ENCODE results near the gene AIPL1.

The AIPL1 gene

GRCh38 chr17:6446516-6447100, 11.7 kb upstream of the AIPL1 start:
- Mint-ChIP-seq H3K36me3 (ENCODE audit: low read depth) (no peaks in the 10 kb centered on the region), H3K9me3 (no peaks in the 10 kb centered on the region), H3K27ac (no peak overlapping the region), H3K4me3 (no peak overlapping the region), H3K27me3 (peaks cover 8% of the 10 kb centered on the region), H3K4me1 (peaks cover 15% of the 10 kb centered on the region)
- no peak for DNase-seq
- ATAC-seq: no peak

- H3K4me3 Mint-ChIP-seq: peak overlapping the region; percentile 83
- H3K27me3 Mint-ChIP-seq: peaks cover 8% of the 10 kb centered on the region
- no peaks in the 10 kb centered on the region for H3K9me3 Mint-ChIP-seq
- H3K27ac Mint-ChIP-seq: peak overlapping the region; percentile 82
- ATAC-seq: no peak
- H3K4me1 Mint-ChIP-seq: peaks cover 11% of the 10 kb centered on the region
- no peaks in the 10 kb centered on the region for H3K36me3 Mint-ChIP-seq (ENCODE audit: low read depth)
- no peak for DNase-seq
Observed at GRCh38 chr17:6444571-6445335, 9.8 kb upstream of the AIPL1 start.

DNA sequence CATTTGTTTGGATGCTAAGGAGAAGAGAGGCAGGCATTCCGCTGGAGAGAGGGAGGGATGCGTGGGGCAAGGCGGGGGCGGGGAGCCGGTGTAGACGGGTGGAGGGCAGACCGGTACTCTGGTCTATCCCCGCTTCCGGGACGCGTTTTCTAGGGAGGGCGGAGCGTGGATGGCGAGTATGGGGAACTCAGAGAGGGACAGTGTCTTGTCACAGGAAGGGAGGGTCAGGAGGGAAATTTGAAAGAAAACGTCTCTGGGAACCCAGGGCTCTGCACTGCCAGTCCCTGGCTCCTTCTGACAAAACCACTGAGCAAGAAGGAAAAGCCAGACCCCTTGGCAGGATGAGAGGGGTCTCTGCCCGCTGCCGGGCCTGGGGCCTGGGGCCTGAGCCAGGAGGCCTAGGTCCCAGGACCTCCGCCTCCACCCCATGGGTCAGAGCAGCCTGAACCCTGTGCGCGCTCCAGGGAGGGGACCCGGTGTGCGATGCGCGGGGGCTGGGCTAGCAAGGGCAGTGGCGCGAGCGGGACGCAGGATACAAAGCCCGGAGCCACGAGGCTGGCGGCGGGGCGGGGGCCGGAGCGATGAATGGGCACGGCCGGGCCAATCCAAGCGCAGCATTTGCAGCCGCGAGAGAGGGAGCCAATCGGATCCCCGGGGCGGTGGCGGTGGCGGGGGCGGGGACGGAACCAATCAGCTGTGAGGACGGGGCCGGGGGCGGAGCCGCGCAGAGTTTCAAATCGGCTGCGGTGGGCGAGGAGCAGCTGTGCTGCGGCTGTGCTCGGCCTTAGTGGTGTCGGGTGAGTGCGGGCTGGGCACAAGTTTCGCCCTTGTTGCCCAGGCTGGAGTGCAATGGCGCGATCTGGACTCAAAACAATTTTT, 9.0 kb upstream of the AIPL1 start, which contains the start of gene PIMREG:
Gene PIMREG, plus strand, starts transcription at position 764 of the 879 bp plus-strand sequence. CDS start 656 bp downstream, outside the sequence.
- Mint-ChIP-seq H3K4me1 (peaks cover 11% of the 10 kb centered on the region), H3K27ac (peak within 1 kb of the TSS; percentile 89), H3K4me3 (peak within 1 kb of the TSS; percentile 83), H3K27me3 (peaks cover 10% of the 10 kb centered on the region), H3K9me3 (no peaks in the 10 kb centered on the region), H3K36me3 (ENCODE audit: low read depth) (no peaks in the 10 kb centered on the region)
- peak; percentile 93 for ATAC-seq
- DNase-seq: peak; percentile 95

GRCh38 chr17:6442775-6443174, 7.9 kb upstream of the AIPL1 start:
- H3K27ac Mint-ChIP-seq: no peak overlapping the region
- no peaks in the 10 kb centered on the region for H3K9me3 Mint-ChIP-seq
- H3K36me3 Mint-ChIP-seq (ENCODE audit: low read depth): no peaks in the 10 kb centered on the region
- no peak overlapping the region for H3K4me3 Mint-ChIP-seq
- peaks cover 10% of the 10 kb centered on the region for H3K27me3 Mint-ChIP-seq
- no peak for ATAC-seq
- no peak for DNase-seq
- H3K4me1 Mint-ChIP-seq: peaks cover 11% of the 10 kb centered on the region

GRCh38 chr17:6439951-6440350, 5.0 kb upstream of the AIPL1 start:
- H3K27ac Mint-ChIP-seq: no peak overlapping the region
- no peak for ATAC-seq
- DNase-seq: no peak
- peaks cover 18% of the 10 kb centered on the region for H3K27me3 Mint-ChIP-seq
- H3K4me1 Mint-ChIP-seq: peaks cover 11% of the 10 kb centered on the region
- no peak overlapping the region for H3K4me3 Mint-ChIP-seq
- H3K9me3 Mint-ChIP-seq: no peaks in the 10 kb centered on the region
- H3K36me3 Mint-ChIP-seq (ENCODE audit: low read depth): no peaks in the 10 kb centered on the region

GRCh38 chr17:6437956-6438355, 3.0 kb upstream of the AIPL1 start:
- no peaks in the 10 kb centered on the region for H3K9me3 Mint-ChIP-seq
- no peaks in the 10 kb centered on the region for H3K36me3 Mint-ChIP-seq (ENCODE audit: low read depth)
- DNase-seq (no peak), ATAC-seq (no peak)
- no peak overlapping the region for H3K4me3 Mint-ChIP-seq
- H3K4me1 Mint-ChIP-seq: no peaks in the 10 kb centered on the region
- peaks cover 13% of the 10 kb centered on the region for H3K27me3 Mint-ChIP-seq
- H3K27ac Mint-ChIP-seq: no peak overlapping the region

GRCh38 chr17:6437466-6437865, 2.5 kb upstream of the AIPL1 start:
- ATAC-seq (no peak), DNase-seq (no peak)
- no peak overlapping the region for H3K27ac Mint-ChIP-seq
- H3K9me3 Mint-ChIP-seq: no peaks in the 10 kb centered on the region
- no peak overlapping the region for H3K4me3 Mint-ChIP-seq
- H3K27me3 Mint-ChIP-seq: peaks cover 13% of the 10 kb centered on the region
- no peaks in the 10 kb centered on the region for H3K36me3 Mint-ChIP-seq (ENCODE audit: low read depth)
- H3K4me1 Mint-ChIP-seq: no peaks in the 10 kb centered on the region

GRCh38 chr17:6435968-6436367, 1.0 kb upstream of the AIPL1 start:
- Mint-ChIP-seq H3K27ac (no peak overlapping the region), H3K4me1 (no peaks in the 10 kb centered on the region), H3K36me3 (ENCODE audit: low read depth) (peaks cover 3% of the 10 kb centered on the region), H3K27me3 (peaks cover 24% of the 10 kb centered on the region), H3K9me3 (peaks cover 8% of the 10 kb centered on the region), H3K4me3 (peak overlapping the region; percentile 7)
- ATAC-seq: peak; percentile 83
- DNase-seq: peak; percentile 60

DNA sequence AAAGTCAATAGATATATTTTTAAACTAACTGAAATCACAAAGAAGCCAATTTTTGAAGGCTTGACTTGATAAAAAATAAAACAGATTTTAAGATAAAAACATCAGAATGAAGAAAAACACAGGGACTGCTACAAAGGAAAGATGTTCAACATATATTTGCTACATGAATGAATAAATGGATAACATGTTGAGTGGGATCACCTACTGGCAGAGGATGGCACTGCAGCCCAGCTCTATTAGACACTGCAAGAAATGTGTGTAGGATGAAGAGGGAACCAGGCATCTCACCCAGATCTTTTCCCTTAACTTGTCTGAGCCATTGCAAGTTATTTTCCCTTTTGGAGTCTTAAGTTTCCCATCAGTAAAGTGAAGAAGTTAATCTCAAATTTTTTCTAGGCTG, 4.2 kb downstream of the AIPL1 start:
- no peak overlapping the region for H3K4me3 Mint-ChIP-seq
- H3K9me3 Mint-ChIP-seq: peaks cover 19% of the 10 kb centered on the region
- DNase-seq (no peak), ATAC-seq (no peak)
- H3K27me3 Mint-ChIP-seq: peaks cover 23% of the 10 kb centered on the region
- peaks cover 6% of the 10 kb centered on the region for H3K36me3 Mint-ChIP-seq (ENCODE audit: low read depth)
- H3K4me1 Mint-ChIP-seq: peaks cover 18% of the 10 kb centered on the region
- no peak overlapping the region for H3K27ac Mint-ChIP-seq

GRCh38 chr17:6429266-6429665, 5.7 kb downstream of the AIPL1 start:
- H3K36me3 Mint-ChIP-seq (ENCODE audit: low read depth): peaks cover 6% of the 10 kb centered on the region
- no peak overlapping the region for H3K27ac Mint-ChIP-seq
- no peak overlapping the region for H3K4me3 Mint-ChIP-seq
- DNase-seq: no peak
- H3K4me1 Mint-ChIP-seq: peaks cover 18% of the 10 kb centered on the region
- peaks cover 19% of the 10 kb centered on the region for H3K9me3 Mint-ChIP-seq
- H3K27me3 Mint-ChIP-seq: peaks cover 23% of the 10 kb centered on the region
- ATAC-seq: no peak

GRCh38 chr17:6428207-6428965, 6.5 kb downstream of the AIPL1 start:
- Mint-ChIP-seq H3K4me1 (peaks cover 18% of the 10 kb centered on the region), H3K36me3 (ENCODE audit: low read depth) (peaks cover 6% of the 10 kb centered on the region), H3K27ac (no peak overlapping the region), H3K27me3 (peaks cover 29% of the 10 kb centered on the region), H3K9me3 (peaks cover 19% of the 10 kb centered on the region), H3K4me3 (no peak overlapping the region)
- DNase-seq: no peak
- ATAC-seq: no peak

DNA sequence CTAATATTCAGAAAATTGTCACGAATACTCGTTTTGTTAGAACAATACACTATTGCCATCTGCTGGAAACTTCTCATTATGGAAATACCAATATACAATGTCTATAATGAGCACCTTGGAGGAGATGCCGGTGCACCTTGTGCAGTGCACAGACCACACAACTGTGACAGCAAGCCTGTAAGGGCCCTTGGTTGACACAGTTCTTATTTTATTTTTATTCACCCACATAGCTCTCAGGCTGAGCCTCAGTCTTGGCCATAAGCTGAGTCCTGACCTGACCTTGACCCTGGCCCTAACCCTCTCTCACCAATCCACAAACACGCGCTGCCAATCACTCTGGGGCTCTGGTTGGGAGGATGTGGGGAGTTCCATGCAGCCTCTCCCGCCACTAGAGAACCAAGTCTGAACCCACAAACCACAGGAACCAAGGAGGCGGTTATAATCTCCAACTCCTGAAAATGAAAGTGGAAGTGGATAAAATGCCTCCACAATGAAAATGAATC, 7.6 kb downstream of the AIPL1 start:
- Mint-ChIP-seq H3K36me3 (ENCODE audit: low read depth) (peaks cover 6% of the 10 kb centered on the region), H3K27me3 (peaks cover 28% of the 10 kb centered on the region), H3K9me3 (peaks cover 19% of the 10 kb centered on the region), H3K27ac (peak overlapping the region; percentile 74), H3K4me1 (peaks cover 18% of the 10 kb centered on the region), H3K4me3 (peak overlapping the region; percentile 33)
- peak; percentile 55 for DNase-seq
- peak; percentile 70 for ATAC-seq

DNA sequence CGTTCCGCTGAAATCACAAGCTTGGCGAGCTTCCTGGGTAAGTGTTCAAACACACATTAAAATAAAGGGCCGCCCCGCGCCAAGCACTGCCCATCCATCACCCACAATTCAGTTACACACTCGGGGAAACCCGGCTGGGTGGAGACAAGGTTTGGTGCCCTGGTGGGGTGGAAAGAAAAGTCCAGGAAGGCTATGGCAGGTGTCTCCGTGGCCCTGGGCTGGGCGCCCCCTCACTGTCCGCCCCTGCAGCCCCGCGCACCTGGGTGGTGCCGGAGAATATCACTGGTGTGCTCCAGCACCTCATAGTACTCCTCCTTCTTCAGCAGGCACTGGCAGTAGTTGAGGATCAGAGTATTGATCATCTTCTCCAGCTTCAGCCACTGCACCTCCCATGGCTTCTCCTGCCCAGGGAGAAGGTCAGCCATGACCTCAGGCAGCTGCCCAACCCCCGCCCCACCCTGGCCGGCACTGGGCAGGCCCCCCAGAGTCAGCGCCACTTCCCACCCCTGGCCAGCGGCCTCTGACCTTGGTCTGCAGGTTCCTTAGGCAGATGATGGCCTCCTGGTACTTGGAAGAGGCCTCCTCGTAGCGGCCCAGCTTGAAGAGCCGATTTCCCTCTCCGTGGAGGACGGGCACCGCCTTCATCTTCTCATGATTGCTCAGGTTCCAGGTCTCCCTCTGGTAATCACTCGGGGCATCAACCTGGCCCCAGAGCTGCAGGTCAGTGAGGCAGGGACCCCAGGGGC, 8.4 kb downstream of the AIPL1 start:
- Mint-ChIP-seq H3K27me3 (peaks cover 22% of the 10 kb centered on the region), H3K4me3 (no peak overlapping the region), H3K27ac (no peak overlapping the region), H3K36me3 (ENCODE audit: low read depth) (peaks cover 5% of the 10 kb centered on the region), H3K9me3 (peaks cover 16% of the 10 kb centered on the region), H3K4me1 (peaks cover 20% of the 10 kb centered on the region)
- DNase-seq (no peak), ATAC-seq (no peak)
